Right renal pelvis (tissue), 4 donors: ENCODE data around the gene CEP128. TPM values are rescaled to one million over a fixed set of nuclear protein-coding genes. Genes with fewer than 3 reads are reported as not detected.

Source experiments
- DNase-seq, 4 donors: peaks; one replicate each; pipeline ENCODE4 v3.0.0-alpha.2; 2013; ENCODE audit warnings: low read depth in 4 of 4, low spot score in 3 of 4, missing footprints in 1 of 4
- polyA plus RNA-seq, 4 donors: library from polyadenylated mRNA; unstranded; fragments of 120-200 nt; gene quantifications; one replicate each; pipeline ENCODE4 v1.2.1, GENCODE V29; 2013; ENCODE audit not compliant: insufficient read length in 4 of 4

Gene CEP128
- polyA plus RNA-seq, 4 donors: 5.5 to 7.2 (median 6.4) TPM

- DNase-seq: no peak
These were observed 159.6 kb downstream of the CEP128 start for GRCh38 chr14:80781972-80782367.

GRCh38 chr14:80780500-80780899 is 161.0 kb downstream of the CEP128 start:
- no peak for DNase-seq

- DNase-seq: no peak
These were observed 164.9 kb downstream of the CEP128 start for GRCh38 chr14:80776657-80777056.

GRCh38 chr14:80776186-80776585 is 165.4 kb downstream of the CEP128 start:
- no peak for DNase-seq

- no peak for DNase-seq
These were observed 169.0 kb downstream of the CEP128 start for GRCh38 chr14:80772504-80772903.

GRCh38 chr14:80771201-80771600 is 170.3 kb downstream of the CEP128 start:
- DNase-seq: no peak

- DNase-seq: no peak
These were observed 171.2 kb downstream of the CEP128 start for GRCh38 chr14:80770114-80770908.

- DNase-seq: no peak
These were observed 172.9 kb downstream of the CEP128 start for GRCh38 chr14:80768646-80769045.

- DNase-seq: no peak
These were observed 176.5 kb downstream of the CEP128 start for GRCh38 chr14:80764921-80765507.

GRCh38 chr14:80764496-80764895 is 177.0 kb downstream of the CEP128 start:
- DNase-seq: no peak

GRCh38 chr14:80762641-80763228 is 178.8 kb downstream of the CEP128 start:
- DNase-seq: no peak

- DNase-seq: no peak
These were observed 186.8 kb downstream of the CEP128 start for GRCh38 chr14:80754696-80755095.

GRCh38 chr14:80751285-80751684 is 190.3 kb downstream of the CEP128 start:
- DNase-seq: no peak

GRCh38 chr14:80726211-80726610 is 215.3 kb downstream of the CEP128 start:
- no peak for DNase-seq

GRCh38 chr14:80718940-80719339 is 222.6 kb downstream of the CEP128 start:
- no peak for DNase-seq

GRCh38 chr14:80714474-80714873 is 227.1 kb downstream of the CEP128 start:
- no peak for DNase-seq

- DNase-seq: no peak
These were observed 228.3 kb downstream of the CEP128 start for GRCh38 chr14:80713076-80713850.

- DNase-seq: no peak
These were observed 236.1 kb downstream of the CEP128 start for GRCh38 chr14:80705241-80705980.

- DNase-seq: no peak
These were observed 240.9 kb downstream of the CEP128 start for GRCh38 chr14:80700601-80701000.

GRCh38 chr14:80699861-80700260 is 241.7 kb downstream of the CEP128 start:
- no peak for DNase-seq
